ENCODE measurements around the gene DHRS11. TPM values are rescaled to one million over a fixed set of nuclear protein-coding genes. Genes with fewer than 3 reads are reported as not detected.
A peak's percentile ranks its signal among the peaks of the same experiment; 100 is the strongest.

DHRS11 gene
- total and polyA plus RNA-seq, 2 experiments from 2014 or later: 21.9 to 25.0 TPM

DNA sequence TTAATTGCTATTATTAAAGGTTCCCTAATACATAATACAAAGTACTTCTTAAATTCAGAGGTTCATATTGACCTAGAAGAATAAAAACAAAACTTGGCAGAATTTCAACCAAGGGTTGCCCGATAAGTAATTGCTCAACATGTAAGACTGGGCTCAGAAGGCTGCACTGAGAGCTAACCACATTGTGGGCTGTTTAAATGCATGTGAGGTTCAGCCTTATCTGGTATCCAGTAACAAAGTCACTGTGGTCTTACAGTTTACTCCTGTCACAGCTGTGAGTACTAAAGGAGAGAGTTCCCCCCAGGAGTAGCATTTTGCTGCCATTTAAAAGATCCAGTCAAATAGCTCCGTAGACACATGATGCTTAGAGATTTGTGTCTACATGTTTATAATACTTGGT, 1.6 kb upstream of the DHRS11 start:
- H3K4me3 ChIP-seq: no peak overlapping the region

DNA sequence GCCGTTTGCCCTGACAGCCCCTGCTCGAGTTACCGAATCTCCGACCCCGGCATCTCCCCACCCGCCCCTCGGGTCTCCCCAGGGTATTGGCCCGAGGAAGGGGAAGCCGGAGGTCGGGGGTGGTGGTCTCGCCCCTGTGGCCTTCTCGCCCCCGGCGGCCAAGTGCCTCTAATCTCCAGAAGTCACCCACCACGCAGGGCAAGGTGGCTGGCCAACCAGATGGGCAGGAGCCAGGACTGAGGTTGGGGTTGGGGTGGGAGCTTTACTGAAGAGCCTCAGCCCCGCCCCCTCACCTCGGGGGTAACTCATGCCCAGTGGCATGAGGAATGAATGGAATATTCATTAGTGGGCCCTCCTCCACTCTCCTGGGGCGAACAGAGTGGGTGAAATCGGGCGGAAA, 637 bp downstream of the DHRS11 start:
- TF ChIP-seq, protein P1, sequence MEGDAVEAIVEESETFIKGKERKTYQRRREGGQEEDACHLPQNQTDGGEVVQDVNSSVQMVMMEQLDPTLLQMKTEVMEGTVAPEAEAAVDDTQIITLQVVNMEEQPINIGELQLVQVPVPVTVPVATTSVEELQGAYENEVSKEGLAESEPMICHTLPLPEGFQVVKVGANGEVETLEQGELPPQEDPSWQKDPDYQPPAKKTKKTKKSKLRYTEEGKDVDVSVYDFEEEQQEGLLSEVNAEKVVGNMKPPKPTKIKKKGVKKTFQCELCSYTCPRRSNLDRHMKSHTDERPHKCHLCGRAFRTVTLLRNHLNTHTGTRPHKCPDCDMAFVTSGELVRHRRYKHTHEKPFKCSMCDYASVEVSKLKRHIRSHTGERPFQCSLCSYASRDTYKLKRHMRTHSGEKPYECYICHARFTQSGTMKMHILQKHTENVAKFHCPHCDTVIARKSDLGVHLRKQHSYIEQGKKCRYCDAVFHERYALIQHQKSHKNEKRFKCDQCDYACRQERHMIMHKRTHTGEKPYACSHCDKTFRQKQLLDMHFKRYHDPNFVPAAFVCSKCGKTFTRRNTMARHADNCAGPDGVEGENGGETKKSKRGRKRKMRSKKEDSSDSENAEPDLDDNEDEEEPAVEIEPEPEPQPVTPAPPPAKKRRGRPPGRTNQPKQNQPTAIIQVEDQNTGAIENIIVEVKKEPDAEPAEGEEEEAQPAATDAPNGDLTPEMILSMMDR (IDR thresholded peaks at IDR 0.05; ENCODE audit: low read depth, low read length): no peak
- peaks cover 11% of the 10 kb centered on the region for H3K4me1 ChIP-seq (ENCODE audit: low read depth)
- peak overlapping the region; percentile 67 for H3K4me3 ChIP-seq
- H3K36me3 ChIP-seq: peaks cover 16% of the 10 kb centered on the region
- H3K27me3 ChIP-seq: no peaks in the 10 kb centered on the region
- no peak overlapping the region for H3K27ac ChIP-seq
- no peaks in the 10 kb centered on the region for H3K9me3 ChIP-seq (ENCODE audit: low read depth)
- DNase-seq (ENCODE audit: low read depth in 1 of 2, low spot score in 1 of 2): peak; percentile 15 to 23

More for the DNA sequence above, 1.6 kb upstream of the DHRS11 start:
- no peaks in the 10 kb centered on the region for H3K27me3 ChIP-seq
- H3K27ac ChIP-seq: no peak overlapping the region
- TF ChIP-seq, protein P1 (IDR thresholded peaks at IDR 0.05; ENCODE audit: low read depth, low read length): no peak
- H3K36me3 ChIP-seq: peaks cover 36% of the 10 kb centered on the region
- DNase-seq (ENCODE audit: low read depth in 1 of 2, low spot score in 1 of 2): peak in 1 of 2 donors; percentile 88
- H3K4me1 ChIP-seq (ENCODE audit: low read depth): peaks cover 6% of the 10 kb centered on the region
- H3K9me3 ChIP-seq (ENCODE audit: low read depth): no peaks in the 10 kb centered on the region

DNA sequence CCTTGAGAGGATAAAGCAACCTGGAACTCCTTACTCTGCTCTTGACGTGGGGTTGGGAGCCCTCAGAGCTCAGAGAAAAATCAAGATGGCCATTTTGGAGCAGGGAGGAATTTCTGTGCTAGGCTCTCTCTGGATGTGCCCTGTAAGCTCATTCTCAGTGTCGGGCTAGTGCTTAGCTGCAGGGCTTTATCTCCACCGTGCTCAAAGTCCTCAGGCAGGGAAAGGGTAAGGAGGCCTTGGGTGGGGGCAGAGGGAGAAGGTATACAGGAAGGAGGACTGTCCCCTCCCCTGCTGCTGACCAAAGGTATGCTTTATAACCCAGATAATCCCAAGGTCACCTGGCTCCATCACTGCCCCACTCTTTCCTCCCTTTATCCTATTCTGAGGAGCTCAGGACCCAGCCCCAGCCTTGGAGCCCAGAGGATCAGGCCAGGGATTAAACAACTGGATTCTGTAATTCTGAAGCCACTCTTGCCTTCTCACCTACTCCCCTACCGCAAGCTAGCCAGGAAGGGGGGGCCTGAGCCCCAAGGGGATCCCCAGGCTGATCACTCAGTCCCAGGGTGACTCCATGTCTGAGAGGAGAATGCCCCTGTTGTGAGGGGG, 1.1 kb downstream of the DHRS11 start:
- DNase-seq (ENCODE audit: low read depth in 1 of 2, low spot score in 1 of 2): no peak
- peak overlapping the region; percentile 67 for H3K4me3 ChIP-seq
- TF ChIP-seq, protein P1 (IDR thresholded peaks at IDR 0.05; ENCODE audit: low read depth, low read length): no peak
- H3K36me3 ChIP-seq: peaks cover 11% of the 10 kb centered on the region
- no peaks in the 10 kb centered on the region for H3K9me3 ChIP-seq (ENCODE audit: low read depth)
- H3K4me1 ChIP-seq (ENCODE audit: low read depth): peaks cover 12% of the 10 kb centered on the region
- no peak overlapping the region for H3K27ac ChIP-seq
- no peaks in the 10 kb centered on the region for H3K27me3 ChIP-seq

DNA sequence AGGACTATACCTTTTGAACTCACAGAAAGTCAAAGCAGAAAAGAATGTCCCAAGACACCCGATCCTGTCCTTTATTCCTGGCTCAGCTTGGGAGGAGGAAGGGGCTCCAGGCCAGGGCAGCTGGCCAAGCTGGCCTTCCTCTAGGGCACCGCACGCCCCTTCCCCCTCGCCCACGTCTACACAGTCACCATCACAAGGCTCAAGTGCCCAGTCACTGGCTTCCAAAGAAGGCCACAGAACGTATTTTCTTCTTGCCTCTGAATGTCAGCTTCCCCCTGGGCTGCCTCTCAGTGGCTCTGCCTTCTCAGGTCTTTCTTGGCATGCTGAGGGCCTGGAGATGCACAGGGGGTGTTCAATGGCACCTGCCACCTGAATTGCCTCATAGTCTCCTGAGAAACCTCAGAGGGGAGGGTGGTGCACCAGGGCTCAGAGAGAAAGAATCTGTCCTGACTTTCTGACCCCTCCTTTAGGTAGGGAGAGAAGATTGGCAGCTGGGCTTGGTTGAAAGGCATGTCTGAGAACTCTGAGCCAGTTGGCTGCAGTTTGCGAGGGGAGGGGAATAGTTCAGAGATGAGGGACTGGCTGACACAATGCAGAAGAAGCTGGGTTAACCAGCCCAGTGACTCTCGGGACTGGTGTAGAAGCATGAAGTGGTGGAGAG, 2.1 kb downstream of the DHRS11 start:
- no peak overlapping the region for H3K4me3 ChIP-seq
- DNase-seq (ENCODE audit: low read depth in 1 of 2, low spot score in 1 of 2): no peak

DNA sequence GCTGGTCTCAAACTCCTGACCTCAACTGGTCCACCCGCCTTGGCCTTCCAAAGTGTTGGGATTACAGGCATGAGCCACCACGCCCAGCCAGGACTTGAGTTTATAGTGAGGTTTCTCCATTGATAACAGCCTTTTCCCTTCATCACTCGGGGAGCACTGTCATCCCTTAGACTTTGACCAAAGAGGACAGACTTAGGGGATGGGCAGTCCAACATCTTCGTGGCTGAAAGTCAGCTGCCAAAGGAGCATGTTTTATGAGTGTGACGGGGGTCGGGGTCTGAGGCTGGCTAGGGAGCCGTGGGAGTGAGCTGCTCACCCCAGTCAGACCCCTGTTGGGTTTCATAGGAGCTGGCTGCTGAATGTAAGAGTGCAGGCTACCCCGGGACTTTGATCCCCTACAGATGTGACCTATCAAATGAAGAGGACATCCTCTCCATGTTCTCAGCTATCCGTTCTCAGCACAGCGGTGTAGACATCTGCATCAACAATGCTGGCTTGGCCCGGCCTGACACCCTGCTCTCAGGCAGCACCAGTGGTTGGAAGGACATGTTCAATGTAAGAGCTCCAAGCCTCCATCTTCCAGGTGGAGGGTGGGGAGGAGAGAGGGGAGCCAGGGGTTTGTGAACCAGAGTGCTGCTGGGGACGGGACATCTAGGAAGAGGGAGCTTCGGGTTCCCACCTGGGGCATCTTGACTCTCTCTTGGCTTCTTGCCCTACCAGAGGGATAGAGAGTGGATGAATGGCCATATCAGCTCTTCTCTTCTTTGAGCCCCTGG, 3.1 kb downstream of the DHRS11 start:
- Histone ChIP-seq H3K36me3 (no peaks in the 10 kb centered on the region), H3K27me3 (no peaks in the 10 kb centered on the region), H3K27ac (no peak overlapping the region), H3K9me3 (ENCODE audit: low read depth) (no peaks in the 10 kb centered on the region), H3K4me1 (ENCODE audit: low read depth) (peaks cover 12% of the 10 kb centered on the region), H3K4me3 (no peak overlapping the region)
- no peak for DNase-seq (ENCODE audit: low read depth in 1 of 2, low spot score in 1 of 2)
- TF ChIP-seq, protein P1 (IDR thresholded peaks at IDR 0.05; ENCODE audit: low read depth, low read length): no peak

More for the DNA sequence above, 2.1 kb downstream of the DHRS11 start:
- Histone ChIP-seq H3K27ac (no peak overlapping the region), H3K4me1 (ENCODE audit: low read depth) (peaks cover 12% of the 10 kb centered on the region), H3K27me3 (no peaks in the 10 kb centered on the region), H3K9me3 (ENCODE audit: low read depth) (no peaks in the 10 kb centered on the region), H3K36me3 (peaks cover 8% of the 10 kb centered on the region)
- TF ChIP-seq, protein P1 (IDR thresholded peaks at IDR 0.05; ENCODE audit: low read depth, low read length): no peak
